HG03520 (cell line): Measurements from ENCODE around the gene MYH6.

Source experiments
- ATAC-seq: cut with Tn5 transposase; IDR thresholded peaks from one replicate; pipeline ENCODE4 v1.9.1; 2021; ENCODE audit warnings: mild to moderate bottlenecking, moderate library complexity; ENCODE audit not compliant: unreplicated experiment

Gene MYH6

DNA sequence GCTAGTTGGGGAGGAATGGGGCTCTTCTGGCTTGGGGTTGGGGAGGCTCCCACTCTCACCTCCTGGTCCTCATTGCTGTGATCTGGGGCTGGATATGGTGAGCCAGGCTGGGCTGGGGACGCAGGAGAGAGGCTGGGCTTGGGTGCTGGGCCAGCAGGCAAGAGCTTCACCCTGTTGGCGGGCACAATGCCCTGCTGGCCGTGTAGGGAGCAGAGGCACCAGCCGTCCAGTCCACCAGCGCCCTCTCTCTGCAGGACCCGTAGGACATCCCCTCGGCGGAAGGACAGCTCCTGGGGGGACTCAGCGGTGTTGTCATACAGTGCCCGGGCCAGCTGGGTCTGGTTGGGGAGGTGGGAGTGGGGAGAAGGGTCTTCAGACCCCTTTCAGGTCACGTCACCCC lies 47.6 kb downstream of the MYH6 start:
- no peak for ATAC-seq

DNA sequence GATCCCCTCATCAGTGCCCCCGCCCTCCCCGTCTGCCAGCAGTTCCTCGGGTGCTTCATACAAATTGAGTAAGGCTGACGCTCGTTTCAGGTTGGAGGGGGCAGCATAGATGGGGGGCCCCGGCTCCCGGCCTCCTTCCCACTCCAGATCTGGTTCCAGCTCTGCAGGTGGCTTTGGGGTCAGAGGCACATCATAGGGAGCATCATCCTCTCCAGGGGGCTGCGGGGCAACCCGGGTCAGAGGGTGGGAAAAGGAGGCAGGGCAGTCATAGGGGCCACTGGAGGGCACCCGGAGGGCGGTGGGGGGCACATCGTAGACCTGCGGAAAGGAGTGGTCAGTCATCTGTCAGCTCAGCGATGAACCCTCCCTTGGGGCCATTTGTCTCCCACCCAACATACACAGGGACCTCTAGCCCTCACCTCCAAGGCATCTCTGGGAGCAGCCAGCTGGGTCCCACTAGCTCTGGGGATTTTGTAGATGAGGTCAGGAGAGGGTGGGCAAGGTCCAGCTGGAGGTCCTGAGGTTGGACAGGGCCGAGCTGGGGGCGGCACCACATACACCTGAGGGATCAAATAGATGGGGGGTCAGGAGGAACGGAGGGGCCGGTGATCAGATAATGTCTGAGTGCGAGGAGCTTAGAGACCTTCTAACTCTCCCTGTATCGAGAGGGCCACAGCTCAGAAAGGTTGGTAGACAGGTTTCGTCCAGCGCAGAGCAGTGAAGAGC lies 48.2 kb downstream of the MYH6 start:
- ATAC-seq = no peak

DNA sequence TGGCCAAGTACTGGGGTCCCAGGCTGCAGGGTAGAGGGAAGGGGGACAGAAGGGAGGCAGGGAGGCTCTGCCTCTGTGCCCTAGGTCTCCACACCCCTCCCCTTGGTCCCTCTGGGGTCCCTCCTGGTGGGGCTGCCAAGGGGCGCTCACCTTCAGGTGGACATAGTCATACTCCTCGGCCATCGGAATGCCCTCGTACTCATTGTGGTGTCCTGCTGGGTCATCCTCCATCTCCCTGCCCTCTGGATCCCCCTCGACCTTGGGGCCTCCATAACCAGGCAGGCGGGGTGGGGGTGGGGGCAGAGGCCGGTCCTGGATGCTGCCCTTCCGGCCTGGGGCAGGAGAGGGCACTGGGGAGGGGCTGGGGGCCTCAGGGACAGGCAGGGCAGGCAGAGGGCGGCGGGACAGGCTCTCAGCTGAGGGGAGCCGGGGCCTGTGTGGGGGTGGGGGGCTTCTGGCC lies 48.9 kb downstream of the MYH6 start:
- no peak for ATAC-seq

DNA sequence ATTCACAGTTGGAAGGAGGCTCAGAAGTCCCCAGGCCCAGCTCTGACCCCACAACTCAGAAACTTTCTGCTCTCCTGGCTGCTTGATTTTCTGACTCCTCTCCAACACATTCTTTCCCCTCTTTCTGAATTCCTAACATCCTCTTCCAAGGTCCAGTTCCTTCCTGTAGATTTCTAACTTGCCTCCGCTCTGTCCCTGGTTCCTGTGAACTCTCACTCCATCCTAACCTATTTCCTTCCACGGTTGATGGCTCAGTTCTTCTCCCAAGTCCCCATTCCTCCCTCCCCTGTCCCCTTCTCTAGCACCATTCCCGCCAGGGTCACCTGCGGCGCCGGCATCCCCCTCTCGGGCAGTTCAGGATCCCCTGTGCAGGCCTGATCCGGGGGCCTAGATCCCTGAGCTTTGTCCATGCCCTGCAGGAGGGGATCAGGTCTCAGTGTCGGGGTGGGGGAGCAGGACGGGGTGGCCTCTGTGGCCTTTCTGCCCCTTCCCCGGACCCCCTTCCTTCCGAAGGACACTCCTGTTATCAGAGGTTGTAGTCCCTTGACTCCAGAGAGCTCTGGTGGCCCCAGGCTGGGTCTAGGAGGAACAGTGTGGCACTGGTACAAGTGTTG lies 49.4 kb downstream of the MYH6 start:
- no peak for ATAC-seq

DNA sequence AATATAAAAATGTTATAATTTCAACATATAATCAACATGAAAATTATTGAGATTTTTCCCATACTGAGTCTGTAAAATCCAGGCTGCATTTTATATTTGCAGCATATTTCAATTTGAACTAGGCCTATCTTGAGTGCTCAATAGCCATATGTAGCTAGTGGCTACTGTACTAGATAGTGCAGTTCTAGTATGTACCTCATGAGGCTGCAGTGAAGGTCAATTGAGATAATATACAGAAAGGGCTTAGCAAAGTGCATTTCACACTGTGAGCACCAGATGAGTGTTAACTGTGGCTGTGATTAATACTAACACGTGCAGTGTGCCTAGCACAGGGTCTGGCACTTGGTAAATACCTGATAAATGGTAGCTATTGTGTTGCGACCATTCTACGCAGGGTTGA lies 50.0 kb downstream of the MYH6 start:
- no peak for ATAC-seq

DNA sequence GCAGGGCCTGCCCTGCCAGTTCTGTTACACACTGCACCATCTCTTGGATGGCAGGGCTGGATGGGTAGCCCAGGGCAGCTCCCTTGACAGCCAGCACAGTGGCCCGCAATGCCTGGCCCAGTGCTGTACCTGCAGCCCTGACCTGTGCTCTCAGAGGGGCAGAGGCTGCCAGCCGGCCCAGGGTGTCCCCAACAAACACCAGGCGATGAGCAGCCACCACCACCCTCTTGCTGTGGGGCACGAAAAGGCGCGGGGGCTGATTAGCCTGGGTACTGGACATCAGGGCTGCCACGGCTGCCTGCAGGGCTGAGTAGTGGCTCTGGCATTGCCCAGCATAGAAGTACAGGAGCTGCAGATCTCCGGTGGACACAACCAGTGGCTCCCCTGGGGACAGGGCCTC lies 50.8 kb downstream of the MYH6 start:
- no peak for ATAC-seq

DNA sequence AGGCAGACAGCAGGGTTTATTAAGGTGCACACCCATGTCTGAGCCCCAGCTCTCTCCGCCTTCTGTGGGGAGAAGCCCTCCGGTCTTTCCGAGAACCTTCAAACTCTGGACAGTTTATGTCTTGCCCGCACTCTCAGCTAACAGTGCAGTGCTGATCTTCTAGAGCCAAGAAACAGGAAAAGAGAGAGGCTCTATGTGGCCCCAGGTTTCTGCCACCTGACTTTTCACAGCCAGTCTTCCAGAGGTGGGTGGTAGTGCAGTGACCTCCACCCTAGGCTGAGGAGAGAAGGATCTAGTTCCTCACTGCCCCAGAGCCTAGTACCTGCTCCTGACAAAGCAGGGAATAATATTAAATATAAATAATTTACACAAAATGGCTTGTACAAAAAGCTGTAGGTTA lies 51.4 kb downstream of the MYH6 start:
- ATAC-seq = no peak

DNA sequence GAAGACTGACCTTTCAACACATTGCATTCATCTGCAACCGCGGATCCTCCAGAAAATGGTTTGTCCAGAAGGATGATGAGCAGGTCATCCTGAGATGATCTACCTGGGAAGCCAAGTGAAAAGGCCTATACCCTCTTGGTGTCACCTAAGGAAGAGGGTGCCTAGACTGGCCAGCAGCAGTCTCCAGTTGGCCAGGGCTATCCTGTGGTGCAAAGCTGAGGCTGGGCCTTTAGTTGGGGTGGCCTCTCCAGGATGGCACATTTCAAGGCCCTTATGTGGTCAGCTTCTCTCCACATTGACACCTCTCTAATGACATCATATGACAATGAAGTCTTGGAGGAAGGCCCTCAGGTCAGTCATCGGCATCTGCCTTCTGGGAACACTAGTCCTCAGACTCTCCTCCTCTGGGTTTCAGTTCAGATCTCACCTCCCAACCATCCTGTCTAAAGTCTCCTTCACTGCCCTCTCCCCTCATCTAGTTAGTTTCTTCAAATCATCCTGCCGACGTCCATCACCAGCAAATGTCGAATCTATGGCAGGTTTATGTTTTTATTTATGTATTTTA lies 52.1 kb downstream of the MYH6 start:
- ATAC-seq = no peak

DNA sequence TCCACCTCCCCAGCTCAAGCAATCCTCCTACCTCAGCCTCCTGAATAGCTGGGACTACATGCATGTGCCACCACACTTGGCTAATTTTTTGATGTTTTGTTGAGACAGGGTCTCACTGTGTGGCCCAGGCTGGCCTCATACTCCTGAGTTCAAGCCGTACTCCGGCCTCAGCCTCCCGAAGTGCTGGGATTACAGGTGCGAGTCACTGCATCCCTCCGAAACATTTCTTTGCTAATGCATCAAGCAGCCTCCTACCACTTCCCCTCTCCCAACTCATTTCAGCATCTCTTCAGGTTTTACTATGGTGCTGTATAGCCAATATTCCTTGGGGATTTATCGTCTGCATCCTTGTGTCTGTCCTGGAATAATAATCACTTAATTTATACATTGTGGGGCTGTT lies 53.1 kb downstream of the MYH6 start:
- ATAC-seq = no peak

DNA sequence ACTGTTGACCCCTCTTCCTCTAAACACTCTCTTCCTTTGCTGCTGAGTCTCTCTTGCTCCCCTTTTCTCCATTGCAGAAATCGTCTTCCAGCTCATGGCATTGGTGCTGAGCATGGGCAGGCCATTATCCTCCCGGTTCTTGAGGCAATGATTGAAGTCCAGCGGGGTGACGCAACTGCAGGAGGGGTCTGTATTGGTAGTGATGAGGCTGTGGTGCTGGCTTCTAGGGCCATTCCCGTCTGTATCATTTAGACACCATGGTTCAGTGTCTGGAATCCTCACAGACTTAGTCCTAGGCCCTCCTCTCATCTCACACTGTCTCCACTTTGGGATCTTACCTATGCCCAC lies 54.7 kb downstream of the MYH6 start:
- ATAC-seq = no peak

DNA sequence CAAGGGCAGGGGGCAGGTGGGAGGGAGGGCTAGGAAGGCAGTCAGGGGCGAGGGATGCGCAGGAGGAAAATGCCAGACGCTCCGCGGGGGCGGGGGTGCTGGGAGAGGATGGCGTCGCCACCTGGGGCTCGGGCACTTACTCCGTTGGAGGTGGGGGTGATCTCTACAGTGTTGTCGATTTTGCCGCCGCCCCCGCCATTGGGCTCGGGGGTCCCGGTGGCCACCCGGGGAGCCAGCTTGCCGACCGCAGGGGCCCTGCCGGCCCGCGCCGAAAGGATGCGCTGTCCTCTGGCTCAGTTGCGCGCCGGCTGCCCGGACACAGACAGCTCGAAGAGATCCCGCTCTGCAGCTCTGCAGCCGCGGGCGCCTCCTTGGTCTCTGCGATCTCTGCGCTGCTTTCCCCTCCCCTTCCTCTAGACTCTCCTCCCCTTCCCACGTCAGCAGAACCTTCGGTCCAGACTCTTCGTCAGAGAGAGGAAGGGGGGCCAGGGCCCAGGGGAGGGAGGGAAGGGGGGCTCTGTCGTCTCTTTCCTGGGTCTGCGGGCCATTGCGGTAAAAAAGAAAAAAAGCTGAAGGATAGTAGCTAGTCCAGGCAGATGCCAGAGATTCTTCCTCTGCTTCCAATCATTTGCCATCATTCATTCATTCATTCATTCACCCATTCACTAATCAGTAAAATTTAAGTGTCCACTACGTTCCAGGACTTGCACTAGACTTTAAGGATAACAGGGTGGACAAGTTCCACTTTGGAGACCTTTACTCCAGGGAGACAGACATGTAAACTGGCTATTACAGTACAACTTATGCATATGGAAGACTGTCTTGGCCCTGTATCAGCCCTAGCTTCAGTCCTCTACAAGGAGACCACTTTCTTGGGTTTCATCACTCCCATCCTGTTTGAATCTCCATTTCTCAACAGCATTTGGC lies 55.3 kb downstream of the MYH6 start, which contains the start of gene SLC22A17:
TSS of gene SLC22A17 (minus strand) at position 382 of the 927 bp plus-strand sequence.
- ATAC-seq = no peak

DNA sequence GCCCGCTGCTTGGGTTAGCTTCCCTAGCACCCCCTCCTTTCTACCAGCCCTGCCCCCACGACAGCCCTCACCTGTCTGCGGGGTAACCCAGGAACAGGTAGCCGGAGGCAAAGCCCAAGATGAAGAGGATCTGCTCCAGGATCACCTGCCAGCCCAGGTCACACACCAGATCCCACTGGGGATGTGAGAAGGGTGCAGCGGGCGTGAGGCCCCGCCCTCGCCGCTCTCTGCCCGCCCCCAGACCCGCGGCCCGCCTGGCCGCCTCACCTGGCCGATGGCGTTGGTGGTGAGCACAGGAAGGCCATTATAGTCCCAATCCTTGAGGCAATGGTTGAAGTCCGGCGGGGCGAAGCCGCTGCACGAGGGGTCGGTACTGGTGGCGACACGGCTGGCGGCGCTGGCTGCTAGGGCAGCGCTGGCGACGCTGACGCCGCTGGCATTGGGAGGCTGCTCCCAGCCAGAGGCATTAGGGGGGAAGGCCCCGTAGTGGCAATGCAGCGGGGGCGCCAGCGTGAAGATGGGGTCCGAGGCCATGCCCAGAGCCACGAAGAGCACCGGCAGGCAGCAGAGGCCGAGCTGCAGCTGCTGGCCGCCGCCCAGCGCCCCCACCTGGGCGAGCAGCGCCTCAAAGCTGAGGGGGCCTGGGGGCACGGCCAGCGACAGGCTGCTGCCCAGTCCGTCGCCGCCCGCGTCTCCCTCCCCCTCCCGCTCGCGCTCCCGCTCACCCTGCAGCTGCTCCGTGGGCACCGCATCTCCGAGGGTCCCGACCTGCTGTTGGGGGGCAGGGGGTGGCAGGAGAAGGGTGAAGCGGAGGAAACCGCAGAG lies 56.2 kb downstream of the MYH6 start:
- no peak for ATAC-seq

DNA sequence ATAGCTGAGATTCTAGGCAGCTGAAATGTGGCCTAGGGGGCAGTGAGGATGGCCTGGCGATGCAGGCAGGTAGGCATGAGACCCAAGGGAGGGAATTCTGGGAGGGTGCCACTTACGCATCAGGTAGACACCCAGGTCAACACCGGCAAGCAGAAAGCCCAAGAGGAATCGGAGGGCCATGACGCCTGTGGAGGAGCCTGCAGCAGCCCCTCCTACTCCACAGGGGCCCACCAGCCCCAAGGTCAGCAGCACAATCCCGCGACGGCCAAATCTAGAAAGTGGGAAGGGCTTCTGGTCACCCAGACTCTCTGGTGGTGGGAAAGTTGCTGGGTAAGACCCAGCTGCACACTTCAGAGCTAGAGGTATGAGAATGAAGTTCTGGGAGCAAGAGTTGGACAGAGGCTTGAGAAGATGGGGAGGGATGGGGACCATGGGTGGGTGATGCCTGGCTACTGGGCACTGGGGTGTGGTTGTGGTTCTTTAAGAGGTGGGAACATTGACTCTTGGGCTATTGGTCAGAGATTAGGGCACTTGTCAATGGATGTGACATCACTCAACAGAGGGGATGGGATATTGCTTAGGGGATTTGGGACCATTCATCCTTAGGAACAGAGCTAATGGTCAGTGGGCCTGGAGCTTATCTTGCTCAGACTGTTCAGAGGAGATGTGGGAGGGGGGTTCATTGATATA lies 58.8 kb downstream of the MYH6 start:
- no peak for ATAC-seq

DNA sequence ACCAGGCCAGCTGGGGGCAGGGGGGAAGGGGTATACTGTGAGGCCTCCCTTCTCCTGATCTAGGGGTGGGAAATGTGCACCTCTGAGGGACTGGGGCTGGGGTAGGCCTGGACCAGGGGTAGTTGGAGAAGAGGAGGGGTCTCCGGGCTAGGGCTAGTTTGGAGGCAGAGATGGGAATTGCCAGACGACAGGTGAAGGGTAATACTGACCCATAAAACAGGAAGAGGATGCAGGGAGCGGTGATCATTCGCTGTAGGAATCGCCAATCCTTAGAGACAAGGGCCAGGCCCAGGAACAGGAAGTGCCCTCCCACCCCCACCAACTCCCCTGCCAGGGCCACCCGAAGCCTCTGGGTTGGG lies 59.8 kb downstream of the MYH6 start:
- ATAC-seq = no peak

DNA sequence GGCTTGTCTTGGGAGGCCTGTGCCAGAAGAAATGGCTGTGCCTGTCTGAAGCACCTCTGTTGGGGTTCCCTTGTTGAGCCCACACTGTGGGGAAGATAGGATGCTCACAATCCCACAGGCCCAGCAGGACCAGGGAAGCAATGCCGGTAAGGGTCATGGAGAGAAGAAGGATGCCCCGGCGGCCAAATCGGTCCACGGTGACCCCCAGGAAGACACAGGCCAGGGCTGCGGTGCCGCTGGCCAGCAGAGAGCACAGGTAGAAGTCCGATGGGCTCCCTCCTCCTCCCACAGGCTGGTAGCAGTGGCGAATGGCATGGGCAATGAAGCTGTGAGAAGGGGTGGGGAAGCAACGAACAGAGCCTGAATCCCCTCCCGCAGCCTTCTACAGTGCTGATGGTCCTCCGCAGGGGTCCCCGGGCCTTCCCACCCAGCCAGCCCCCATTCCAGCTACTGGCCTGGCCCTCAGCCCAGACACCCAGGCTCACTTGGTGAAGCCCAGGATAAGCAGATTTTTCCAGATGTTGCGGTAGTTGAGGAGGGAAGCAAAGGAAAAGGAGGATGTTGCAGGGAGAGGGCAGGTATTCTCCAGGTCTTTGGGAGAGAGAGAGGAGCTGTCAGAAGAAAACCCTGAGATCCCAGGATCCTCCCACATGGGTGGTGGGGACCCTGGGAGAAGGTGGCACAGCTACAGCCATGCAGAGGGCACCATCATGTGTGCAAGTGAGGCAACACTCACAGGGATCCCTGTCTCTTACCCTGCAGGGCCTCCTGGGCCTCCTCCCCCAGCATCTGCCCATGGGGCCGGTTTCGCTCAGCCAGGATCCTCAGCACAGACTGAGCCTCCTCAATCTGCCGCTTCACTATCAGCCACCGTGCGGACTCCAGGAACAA lies 60.4 kb downstream of the MYH6 start:
- no peak for ATAC-seq

DNA sequence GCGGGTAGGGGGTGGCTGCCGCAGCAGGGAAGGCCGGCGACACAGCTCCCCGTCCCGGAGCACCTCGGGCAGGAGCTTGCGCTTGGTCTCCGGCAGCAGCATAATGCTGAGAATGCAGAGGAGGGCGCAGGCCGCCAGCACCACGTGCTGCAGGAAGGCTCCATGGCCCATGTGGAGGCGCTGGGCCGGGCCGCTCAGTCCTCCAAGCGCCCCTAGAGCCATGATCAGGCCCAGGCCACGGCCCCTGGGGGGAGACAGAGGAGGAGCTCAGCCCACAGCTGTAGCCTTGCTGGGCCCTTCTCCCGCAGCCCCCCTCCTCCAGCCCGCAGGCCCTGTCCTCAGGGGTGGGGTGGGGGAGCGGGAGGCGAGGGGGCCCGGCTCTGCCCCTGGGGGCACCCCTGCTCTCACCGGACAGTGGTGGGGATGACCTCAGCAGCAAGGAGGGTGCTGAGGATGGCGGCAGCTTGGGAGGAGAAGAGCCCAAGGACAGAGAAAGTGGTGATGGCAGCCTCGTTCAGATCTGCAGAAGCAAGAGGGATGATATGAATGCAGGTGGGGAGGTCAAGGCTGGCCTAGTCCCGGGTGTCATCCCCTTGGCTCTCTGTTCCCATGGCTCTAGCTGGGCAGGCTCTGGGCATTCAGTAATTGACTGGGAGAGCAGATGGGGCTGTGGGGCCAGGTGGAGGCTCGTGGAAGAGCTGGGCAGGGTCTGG lies 61.2 kb downstream of the MYH6 start:
- no peak for ATAC-seq

DNA sequence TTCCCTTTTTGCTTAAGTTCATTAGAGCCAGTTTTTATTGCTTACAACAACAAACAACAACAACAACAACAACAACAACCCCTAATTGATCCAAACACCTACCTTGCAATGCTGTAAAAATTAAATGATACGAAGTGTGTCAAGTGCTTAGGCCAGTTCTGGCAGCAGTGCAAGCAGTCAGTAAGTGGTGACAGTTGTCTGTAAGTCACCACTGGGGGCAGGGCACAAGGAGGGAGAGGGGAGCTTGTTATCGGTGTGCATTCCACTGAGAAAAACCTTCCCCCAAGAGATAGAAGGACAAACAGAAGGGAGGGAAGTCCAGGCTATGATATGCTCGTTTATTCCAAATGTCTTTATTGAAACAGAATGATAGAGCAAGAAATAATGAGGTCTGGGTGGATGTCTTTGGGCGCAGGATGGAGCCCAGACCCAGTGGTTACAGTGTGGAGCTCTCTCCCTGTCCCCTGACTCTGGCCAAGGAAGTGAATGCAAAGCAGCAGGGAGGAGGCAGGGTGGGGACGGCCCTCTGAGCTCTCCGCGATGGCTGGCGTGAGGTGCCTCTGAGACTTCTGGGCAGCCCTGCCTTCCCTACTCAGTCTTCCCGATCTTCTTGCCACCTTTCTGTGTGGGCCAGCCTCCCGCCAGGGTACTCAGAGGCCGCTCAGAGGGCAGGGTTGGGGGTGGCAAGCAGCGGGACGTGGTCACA lies 61.9 kb downstream of the MYH6 start:
- no peak for ATAC-seq

DNA sequence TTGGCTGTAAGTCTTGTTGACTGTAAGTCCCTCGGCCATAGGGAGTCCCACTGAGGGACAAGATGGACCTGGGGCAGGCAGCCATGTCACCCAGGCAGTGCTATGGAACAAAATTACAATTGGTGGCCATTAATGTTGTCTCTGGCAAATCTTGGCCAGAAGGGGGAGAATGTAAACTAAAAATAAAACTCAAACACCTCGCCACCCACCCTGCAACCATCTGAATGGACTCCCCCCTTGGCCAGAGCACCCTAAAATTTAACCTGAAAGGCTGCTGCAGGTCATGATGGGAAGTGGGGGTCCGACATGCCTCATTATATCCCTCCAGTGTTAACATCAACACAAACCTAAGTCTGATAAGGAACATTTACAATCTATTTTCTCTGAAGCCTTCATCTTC lies 63.6 kb downstream of the MYH6 start:
- ATAC-seq = no peak
